HPDE6-E6E7 (cell line): Measurements from ENCODE around the gene P2RY11.

Experiments used
- DNase-seq: peaks from one replicate; pipeline ENCODE4 v3.0.0; 2011; ENCODE audit warnings: missing footprints; ENCODE audit errors: extremely low spot score

The P2RY11 gene

GRCh38 chr19:10141479-10141878, 30.0 kb downstream of the P2RY11 start:
- no peak for DNase-seq

- no peak for DNase-seq
Observed at GRCh38 chr19:10141973-10142372, 30.5 kb downstream of the P2RY11 start.

GRCh38 chr19:10142701-10143375, 31.3 kb downstream of the P2RY11 start:
- DNase-seq: no peak

GRCh38 chr19:10143681-10144080, 32.2 kb downstream of the P2RY11 start:
- no peak for DNase-seq

GRCh38 chr19:10144361-10144760, 32.9 kb downstream of the P2RY11 start:
- no peak for DNase-seq

GRCh38 chr19:10145031-10145430, 33.5 kb downstream of the P2RY11 start:
- no peak for DNase-seq

GRCh38 chr19:10146142-10146541, 34.6 kb downstream of the P2RY11 start:
- DNase-seq: no peak

- no peak for DNase-seq
Observed at GRCh38 chr19:10149427-10149826, 37.9 kb downstream of the P2RY11 start.

- DNase-seq: no peak
Observed at GRCh38 chr19:10151521-10151920, 40.0 kb downstream of the P2RY11 start.

- DNase-seq: no peak
Observed at GRCh38 chr19:10152100-10152499, 40.6 kb downstream of the P2RY11 start.

- no peak for DNase-seq
Observed at GRCh38 chr19:10155839-10156238, 44.3 kb downstream of the P2RY11 start.

GRCh38 chr19:10158071-10158470, 46.6 kb downstream of the P2RY11 start:
- no peak for DNase-seq

- DNase-seq: no peak
Observed at GRCh38 chr19:10158485-10158884, 47.0 kb downstream of the P2RY11 start.

GRCh38 chr19:10159610-10160009, 48.1 kb downstream of the P2RY11 start:
- DNase-seq: no peak

GRCh38 chr19:10163536-10163935, 52.0 kb downstream of the P2RY11 start:
- DNase-seq: no peak
